Omental fat pad (tissue), 4 donors: ENCODE results near the gene RBMXL2. TPM values are rescaled to one million over a fixed set of nuclear protein-coding genes. Genes with fewer than 3 reads are reported as not detected.

Source experiments
- ATAC-seq: fragments of 150-250 bp; one replicate; pipeline ENCODE4 v1.9.1; 2016; ENCODE audit warnings: mild to moderate bottlenecking, moderate library complexity; ENCODE audit not compliant: low FRiP score
- DNase-seq: peaks from one replicate; pipeline ENCODE4 v3.0.0-alpha.2; 2019; ENCODE audit warnings: low spot score
- total RNA-seq, 4 donors: library from RNA; depleted of rRNA; stranded (reverse); fragments of >200 nt; gene quantifications; one replicate each; pipeline ENCODE4 v1.1.0, GENCODE V29; 2016
- TF ChIP-seq, protein P1 (sequence below), 3 donors: fragments of 450-650 bp; IDR thresholded peaks; one replicate each; pipeline ENCODE4 v1.5.1; 2016 to 2017; ENCODE audit warnings: antibody characterized with exemption in 3 of 3, mild to moderate bottlenecking in 3 of 3, moderate library complexity in 2 of 3

The RBMXL2 gene
- total RNA-seq, result not detected

DNA sequence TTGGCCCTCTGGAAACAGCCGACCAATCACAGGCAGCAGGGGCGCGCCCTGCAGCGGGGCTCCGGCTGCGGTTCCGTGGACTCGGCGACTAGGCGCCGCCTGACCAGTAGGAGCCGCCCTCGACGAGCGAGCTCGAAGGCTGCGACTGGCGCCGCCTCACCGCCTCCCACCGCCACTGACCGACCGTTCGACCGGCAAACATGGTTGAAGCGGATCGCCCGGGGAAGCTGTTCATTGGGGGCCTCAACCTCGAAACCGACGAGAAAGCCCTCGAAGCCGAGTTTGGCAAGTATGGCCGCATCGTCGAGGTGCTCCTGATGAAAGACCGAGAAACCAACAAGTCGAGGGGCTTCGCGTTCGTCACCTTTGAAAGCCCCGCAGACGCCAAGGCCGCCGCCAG lies at the start of gene RBMXL2:
TSS of gene RBMXL2 (plus strand) at position 78 of the 400 bp plus-strand sequence. CDS start at position 201, 123 bp downstream.
- TF ChIP-seq, protein P1, sequence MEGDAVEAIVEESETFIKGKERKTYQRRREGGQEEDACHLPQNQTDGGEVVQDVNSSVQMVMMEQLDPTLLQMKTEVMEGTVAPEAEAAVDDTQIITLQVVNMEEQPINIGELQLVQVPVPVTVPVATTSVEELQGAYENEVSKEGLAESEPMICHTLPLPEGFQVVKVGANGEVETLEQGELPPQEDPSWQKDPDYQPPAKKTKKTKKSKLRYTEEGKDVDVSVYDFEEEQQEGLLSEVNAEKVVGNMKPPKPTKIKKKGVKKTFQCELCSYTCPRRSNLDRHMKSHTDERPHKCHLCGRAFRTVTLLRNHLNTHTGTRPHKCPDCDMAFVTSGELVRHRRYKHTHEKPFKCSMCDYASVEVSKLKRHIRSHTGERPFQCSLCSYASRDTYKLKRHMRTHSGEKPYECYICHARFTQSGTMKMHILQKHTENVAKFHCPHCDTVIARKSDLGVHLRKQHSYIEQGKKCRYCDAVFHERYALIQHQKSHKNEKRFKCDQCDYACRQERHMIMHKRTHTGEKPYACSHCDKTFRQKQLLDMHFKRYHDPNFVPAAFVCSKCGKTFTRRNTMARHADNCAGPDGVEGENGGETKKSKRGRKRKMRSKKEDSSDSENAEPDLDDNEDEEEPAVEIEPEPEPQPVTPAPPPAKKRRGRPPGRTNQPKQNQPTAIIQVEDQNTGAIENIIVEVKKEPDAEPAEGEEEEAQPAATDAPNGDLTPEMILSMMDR (IDR thresholded peaks at IDR 0.05), result no peak
- no peak for DNase-seq
- no peak for ATAC-seq

DNA sequence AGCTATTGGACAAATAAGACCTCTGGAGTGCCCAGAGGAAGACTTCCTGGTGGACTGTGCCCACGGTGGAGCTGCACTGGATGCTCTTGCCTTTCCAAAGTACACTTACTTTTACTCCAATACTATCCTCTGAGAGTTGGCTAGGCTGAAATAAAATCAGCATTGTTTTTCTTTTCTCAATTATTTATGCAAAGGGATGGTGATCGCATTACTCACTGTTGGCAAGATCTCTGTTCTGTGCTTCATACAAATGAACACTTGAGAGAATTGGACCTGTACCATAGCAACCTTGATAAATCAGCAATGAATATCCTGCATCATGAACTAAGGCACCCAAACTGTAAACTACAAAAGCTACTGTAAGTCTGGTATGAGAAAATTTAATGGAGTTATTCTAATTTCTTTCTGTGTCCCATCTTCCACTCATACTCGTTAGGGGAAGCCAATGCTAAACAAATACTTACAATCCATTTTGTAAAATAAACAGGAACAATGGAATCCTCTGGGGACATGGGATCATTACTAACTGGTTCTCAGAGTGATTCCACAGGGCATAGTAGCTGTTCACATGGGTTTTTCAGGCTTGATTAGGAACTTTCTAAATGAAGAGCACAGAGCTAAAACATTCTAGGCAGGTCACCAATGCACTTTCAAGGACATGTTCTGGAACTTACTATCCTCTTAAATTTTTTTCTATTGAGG lies 42.2 kb upstream of the RBMXL2 start:
- ATAC-seq, result no peak
- no peak for DNase-seq
- TF ChIP-seq, protein P1 (IDR thresholded peaks at IDR 0.05), result no peak

DNA sequence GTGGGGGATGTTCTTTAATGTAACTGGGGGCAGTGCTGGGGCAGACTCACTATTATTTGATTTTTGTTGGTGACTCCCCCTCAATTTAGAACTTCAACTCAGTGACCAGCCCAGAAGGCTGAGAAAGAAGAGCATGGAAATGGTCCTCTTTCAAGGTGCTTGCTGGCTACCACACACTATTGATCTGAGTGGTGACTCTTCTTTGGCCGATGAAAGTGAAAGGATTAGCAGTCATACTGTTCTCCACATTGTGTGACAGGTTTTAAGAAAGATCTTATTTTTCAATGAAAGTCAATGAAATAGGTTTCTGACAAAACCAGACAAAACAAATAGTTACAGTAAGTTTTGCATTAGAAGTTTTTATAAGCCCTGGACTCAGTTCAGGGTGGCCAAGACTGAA lies 38.6 kb upstream of the RBMXL2 start:
- ATAC-seq (no peak), DNase-seq (no peak)
- TF ChIP-seq, protein P1 (IDR thresholded peaks at IDR 0.05), result no peak

DNA sequence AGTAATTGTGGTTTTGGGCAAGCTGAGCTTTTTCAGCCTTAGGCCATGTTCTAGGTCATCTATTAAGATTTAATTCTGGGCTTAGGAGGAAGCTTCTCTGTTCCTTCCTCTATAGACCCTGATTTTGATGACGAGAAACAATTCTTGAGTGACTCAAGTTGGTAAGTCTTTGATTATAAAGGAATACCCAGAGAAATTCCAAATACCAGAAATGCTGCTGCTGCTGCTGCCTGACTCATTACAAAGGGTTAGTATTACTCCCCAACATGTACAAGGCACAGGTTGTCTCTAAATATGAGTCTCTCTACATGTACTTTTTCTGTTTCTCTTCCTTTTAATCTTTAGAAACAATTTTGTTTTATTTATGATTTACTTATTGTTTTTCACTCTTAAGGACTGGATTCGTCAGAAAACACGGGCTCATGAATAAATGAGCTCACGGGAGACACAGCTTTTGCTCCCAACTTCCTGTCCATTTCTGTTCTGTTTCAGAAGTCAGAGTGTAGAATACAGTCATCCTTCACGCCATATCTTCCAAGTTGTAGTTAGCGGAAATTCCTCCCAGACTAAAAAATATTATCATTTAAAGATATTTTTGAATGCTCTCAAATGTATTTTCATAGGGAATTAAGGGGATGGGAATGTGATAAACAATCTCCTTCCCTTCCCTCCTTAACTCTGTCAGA lies 31.8 kb upstream of the RBMXL2 start:
- DNase-seq (no peak), ATAC-seq (peak; percentile 90)

DNA sequence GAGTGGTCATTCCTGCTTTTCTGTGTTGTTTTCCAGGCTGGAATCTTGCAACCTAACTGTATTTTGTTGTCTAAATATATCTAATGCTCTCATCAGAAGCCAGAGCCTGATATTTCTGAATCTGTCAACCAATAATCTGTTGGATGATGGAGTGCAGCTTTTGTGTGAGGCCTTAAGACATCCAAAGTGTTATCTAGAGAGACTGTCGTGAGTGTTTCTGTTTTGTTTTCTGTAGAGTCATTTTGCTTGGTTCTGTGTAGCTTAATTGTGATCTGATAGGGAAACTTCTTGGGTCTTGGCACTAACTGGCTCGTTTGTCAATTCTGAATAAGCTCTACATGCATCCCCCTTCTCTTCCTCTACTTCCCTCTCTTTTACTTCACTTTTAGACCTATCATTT lies 31.2 kb upstream of the RBMXL2 start:
- TF ChIP-seq, protein P1 (IDR thresholded peaks at IDR 0.05), result no peak
- ATAC-seq, result no peak

More for the DNA sequence above, 31.8 kb upstream of the RBMXL2 start:
- TF ChIP-seq, protein P1 (IDR thresholded peaks at IDR 0.05), result no peak

DNA sequence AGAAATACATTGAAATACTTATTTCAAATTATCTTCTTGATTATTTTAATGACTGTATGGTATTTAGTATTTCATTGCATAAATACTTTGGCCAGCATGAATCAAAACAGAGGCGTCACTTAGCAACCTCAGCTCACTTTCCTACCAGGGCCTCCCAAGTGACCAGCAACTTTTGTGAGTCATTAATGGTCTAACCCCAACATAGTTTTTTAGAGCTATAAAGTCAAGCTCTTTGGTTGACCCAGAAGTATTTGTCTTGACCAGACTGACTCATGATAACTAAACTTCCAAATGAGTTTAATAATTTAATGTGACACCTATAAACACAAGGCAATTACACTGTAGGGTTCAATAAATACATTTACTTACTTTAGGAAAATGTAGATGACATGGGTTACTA lies 27.9 kb upstream of the RBMXL2 start:
- peak; percentile 68 for ATAC-seq
- no peak for DNase-seq
- TF ChIP-seq, protein P1 (IDR thresholded peaks at IDR 0.05), result no peak

More for the DNA sequence above, 31.2 kb upstream of the RBMXL2 start:
- no peak for DNase-seq

DNA sequence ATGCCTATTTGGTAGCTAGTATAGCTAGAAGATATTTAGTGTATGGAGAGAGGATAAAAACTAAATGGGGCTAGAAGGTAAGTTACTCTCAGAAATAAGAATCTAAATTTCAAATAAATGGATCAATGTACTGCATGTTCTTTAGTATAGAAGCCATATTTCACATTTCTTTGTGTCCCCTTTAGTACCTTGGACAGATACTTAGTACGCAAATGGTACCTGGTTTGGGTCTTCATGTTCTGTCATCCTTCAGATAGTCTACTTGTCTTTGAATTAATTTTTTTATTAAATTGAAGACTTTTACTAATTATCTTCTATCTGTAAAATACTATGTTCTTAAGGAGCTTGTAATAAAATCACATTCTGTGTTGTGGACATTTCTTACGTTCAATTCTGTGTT lies 26.3 kb upstream of the RBMXL2 start:
- ATAC-seq, result no peak
- DNase-seq, result no peak
- TF ChIP-seq, protein P1 (IDR thresholded peaks at IDR 0.05), result no peak
